Testis (tissue), 3 donors: ENCODE data around the gene DVL2. TPM values are rescaled to one million over a fixed set of nuclear protein-coding genes. Genes with fewer than 3 reads are reported as not detected.

Experiments used
- DNase-seq: peaks from one replicate; pipeline ENCODE4 v3.0.0-alpha.2; 2019
- H3K27ac ChIP-seq, 2 donors: fragments of 200-600 bp; sonication (generic); one replicate each; pipeline ENCODE4 v1.5.1; 2019
- H3K27me3 ChIP-seq: fragments of 200-600 bp; sonication (generic); one replicate; pipeline ENCODE4 v1.5.1; 2019
- H3K36me3 ChIP-seq: fragments of 200-600 bp; sonication (generic); one replicate; pipeline ENCODE4 v1.5.1; 2017; ENCODE audit warnings: low read depth; ENCODE audit errors: missing control alignments
- H3K4me1 ChIP-seq: fragments of 200-600 bp; sonication (generic); one replicate; pipeline ENCODE4 v1.5.1; 2019
- H3K4me3 ChIP-seq, 2 donors: fragments of 200-600 bp; sonication (generic); one replicate each; pipeline ENCODE4 v1.5.1; 2017 to 2019
- H3K9me3 ChIP-seq: fragments of 200-600 bp; sonication (generic); one replicate; pipeline ENCODE4 v1.5.1; 2017
- POLR2A ChIP-seq: fragments of 450-650 bp; IDR thresholded peaks from one replicate; pipeline ENCODE4 v1.6.1; 2017; ENCODE audit warnings: antibody characterized with exemption, mild to moderate bottlenecking, moderate library complexity
- WGBS, 2 donors: methylation state at CpG; one replicate each; pipeline ENCODE4 v1.1.5; 2018; 5-methylcytosine and 5-hydroxymethylcytosine counted together
- intact Hi-C: fragments of 100-400 bp; cut with DNase I; formaldehyde crosslinking; loops from one replicate; pipeline ENCODE4 v1.15.1; 2023; ENCODE audit warnings: low total_unique reads
- polyA plus RNA-seq: library from polyadenylated mRNA; stranded (reverse); fragments of 350-450 nt; fragmentation: Illumina TruSeq; extraction: RNeasy Lipid Tissue Mini Kit (QIAGEN cat#74804); gene quantifications from one replicate; pipeline ENCODE4 v1.2.3, GENCODE V29; 2014; ENCODE audit warnings: low read depth, low replicate concordance; ENCODE audit not compliant: insufficient read depth
- total RNA-seq, 2 donors: library from RNA; depleted of rRNA; stranded (reverse); fragments of >200 nt; gene quantifications; one replicate each; pipeline ENCODE4 v1.2.3, GENCODE V29; 2016
- TF ChIP-seq, protein P1 (sequence below), 3 experiments: fragments of 450-650 bp in 2 of 3; fragments of 200-600 bp in 1 of 3; sonication (generic) in 1 of 3; IDR thresholded peaks; one replicate each; pipeline ENCODE4 v1.5.1; 2016 to 2019; ENCODE audit warnings: antibody characterized with exemption in 3 of 3, mild to moderate bottlenecking in 2 of 3, moderate library complexity in 1 of 3

The DVL2 gene
- total and polyA plus RNA-seq, 3 donors from 2014 or later, result 43.6 to 102 (median 81.3) TPM

DNA sequence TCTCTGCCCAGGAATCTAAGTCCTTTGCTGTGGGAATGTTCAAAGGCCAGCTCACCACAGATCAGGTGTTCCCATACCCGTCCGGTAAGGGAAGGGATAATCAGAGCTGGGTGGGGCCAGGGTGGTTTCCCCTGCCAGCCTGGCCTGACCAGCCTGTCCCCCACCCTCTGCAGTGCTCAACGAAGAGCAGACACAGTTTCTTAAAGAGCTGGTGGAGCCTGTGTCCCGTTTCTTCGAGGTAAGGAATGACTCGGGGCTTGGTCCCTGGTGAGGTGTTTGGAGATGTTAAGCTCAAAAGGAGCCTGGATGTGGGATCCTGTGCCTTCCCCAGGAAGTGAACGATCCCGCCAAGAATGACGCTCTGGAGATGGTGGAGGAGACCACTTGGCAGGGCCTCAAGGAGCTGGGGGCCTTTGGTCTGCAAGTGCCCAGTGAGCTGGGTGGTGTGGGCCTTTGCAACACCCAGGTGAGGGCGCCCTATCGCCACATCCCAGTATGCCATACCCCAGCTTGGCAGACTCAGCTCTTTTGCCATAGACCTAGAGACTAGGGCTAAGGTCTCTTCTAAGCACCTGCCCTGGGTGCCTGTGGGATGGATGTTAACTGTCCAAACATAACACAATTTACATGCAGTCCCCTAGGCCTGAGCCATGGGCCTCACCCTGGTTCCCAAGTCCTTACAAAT, 13.6 kb downstream of the DVL2 start:
- Histone ChIP-seq H3K4me3 (peak overlapping the region; percentile 66 to 86), H3K27ac (peak overlapping the region; percentile 84 to 89), H3K36me3 (no peaks in the 10 kb centered on the region), H3K9me3 (no peaks in the 10 kb centered on the region), H3K27me3 (no peaks in the 10 kb centered on the region), H3K4me1 (peaks cover 22% of the 10 kb centered on the region)
- 21 to 27% methylated on average over 9 to 11 of the region's 11 CpGs for WGBS, 2 donors
- DNase-seq, result peak; percentile 71
- intact Hi-C loops, result no loop called here
- TF ChIP-seq, protein P1, sequence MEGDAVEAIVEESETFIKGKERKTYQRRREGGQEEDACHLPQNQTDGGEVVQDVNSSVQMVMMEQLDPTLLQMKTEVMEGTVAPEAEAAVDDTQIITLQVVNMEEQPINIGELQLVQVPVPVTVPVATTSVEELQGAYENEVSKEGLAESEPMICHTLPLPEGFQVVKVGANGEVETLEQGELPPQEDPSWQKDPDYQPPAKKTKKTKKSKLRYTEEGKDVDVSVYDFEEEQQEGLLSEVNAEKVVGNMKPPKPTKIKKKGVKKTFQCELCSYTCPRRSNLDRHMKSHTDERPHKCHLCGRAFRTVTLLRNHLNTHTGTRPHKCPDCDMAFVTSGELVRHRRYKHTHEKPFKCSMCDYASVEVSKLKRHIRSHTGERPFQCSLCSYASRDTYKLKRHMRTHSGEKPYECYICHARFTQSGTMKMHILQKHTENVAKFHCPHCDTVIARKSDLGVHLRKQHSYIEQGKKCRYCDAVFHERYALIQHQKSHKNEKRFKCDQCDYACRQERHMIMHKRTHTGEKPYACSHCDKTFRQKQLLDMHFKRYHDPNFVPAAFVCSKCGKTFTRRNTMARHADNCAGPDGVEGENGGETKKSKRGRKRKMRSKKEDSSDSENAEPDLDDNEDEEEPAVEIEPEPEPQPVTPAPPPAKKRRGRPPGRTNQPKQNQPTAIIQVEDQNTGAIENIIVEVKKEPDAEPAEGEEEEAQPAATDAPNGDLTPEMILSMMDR (IDR thresholded peaks at IDR 0.05), result no peak
- TF ChIP-seq POLR2A, result no peak

DNA sequence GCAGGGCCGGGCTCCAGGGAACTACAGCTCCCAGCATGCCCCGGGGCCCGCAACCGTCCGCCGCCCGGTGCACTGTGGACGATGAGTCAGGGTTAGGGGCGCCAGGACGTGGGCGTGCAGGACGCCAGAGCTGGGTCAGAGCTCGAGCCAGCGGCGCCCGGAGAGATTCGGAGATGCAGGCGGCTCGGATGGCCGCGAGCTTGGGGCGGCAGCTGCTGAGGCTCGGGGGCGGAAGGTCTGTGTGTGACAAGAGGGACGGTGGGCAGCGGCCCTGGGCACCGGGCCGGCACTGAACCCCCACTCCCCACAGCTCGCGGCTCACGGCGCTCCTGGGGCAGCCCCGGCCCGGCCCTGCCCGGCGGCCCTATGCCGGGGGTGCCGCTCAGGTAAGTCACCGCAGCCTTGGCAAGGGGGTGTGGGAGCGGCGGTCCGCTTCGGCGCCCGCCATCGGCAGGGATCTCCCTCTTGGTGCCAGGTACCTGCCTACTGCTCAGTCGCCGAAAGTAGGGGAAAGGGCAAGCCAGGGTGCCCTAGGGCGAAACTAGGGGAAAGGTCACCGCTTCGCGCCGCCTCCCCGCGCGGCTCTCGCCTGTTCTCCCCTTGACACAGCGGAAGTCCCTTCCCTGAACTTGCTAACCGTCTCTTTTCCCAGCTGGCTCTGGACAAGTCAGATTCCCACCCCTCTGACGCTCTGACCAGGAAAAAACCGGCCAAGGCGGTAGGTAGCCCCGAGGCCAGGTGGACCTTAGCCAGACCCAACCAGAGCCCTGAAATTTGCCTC, 14.3 kb downstream of the DVL2 start, which contains the start of the genes ACADVL and DLG4:
Gene ACADVL (plus strand): TSS at position 127 of the 781 bp plus-strand sequence. CDS start 47 bp downstream, at position 174.
Gene DLG4 (minus strand): TSS at position 25 of the 781 bp plus-strand sequence.
- Histone ChIP-seq H3K9me3 (no peaks in the 10 kb centered on the region), H3K27ac (peak within 1 kb of the TSS; percentile 84 to 89), H3K36me3 (no peaks in the 10 kb centered on the region), H3K27me3 (no peaks in the 10 kb centered on the region), H3K4me3 (peak within 1 kb of the TSS; percentile 66 to 86), H3K4me1 (peaks cover 26% of the 10 kb centered on the region)
- TF ChIP-seq POLR2A, result no peak
- TF ChIP-seq, protein P1 (IDR thresholded peaks at IDR 0.05), result no peak
- WGBS, 2 donors, result 0 to 1% methylated on average over 49 to 57 of the region's 63 CpGs
- intact Hi-C loops, result no loop called here
- peak; percentile 91 for DNase-seq

DNA sequence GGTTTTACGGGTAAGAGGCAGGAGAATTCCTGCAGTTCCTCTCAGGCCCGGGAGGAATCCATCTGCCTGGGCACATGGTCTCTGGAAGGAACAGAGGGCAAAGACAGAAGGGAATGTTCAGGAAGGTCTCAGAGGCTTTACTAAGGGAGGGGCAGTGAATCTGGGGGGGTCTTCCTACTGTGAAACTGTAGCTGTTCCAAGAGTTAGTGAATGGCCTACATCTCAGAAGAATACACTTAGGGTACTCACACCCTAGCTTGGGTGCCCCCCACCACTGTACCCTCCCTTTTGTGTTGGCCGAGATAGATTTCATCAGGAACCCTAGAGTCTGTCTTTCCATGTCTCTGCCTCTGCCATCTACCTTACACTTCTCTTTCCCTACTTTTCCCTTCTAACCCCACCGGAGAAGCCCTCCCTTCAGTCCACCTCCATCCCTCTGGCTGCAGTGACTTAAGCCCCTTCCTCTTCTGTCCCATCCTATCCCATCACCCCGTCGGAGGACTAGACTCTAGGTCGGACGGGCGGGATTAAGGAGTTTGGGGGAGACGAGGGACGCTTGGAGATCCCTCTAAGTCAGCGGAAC, 15.0 kb downstream of the DVL2 start:
- Histone ChIP-seq H3K9me3 (no peaks in the 10 kb centered on the region), H3K36me3 (no peaks in the 10 kb centered on the region), H3K4me1 (peaks cover 30% of the 10 kb centered on the region), H3K27me3 (no peaks in the 10 kb centered on the region), H3K27ac (peak overlapping the region; percentile 84 to 89), H3K4me3 (peak overlapping the region; percentile 66 to 86)
- no peak for DNase-seq
- intact Hi-C loops, result no loop called here
- TF ChIP-seq, protein P1 (IDR thresholded peaks at IDR 0.05), result no peak
- no peak for TF ChIP-seq POLR2A
- WGBS, 2 donors, result 15 to 19% methylated on average over 10 to 12 of the region's 12 CpGs

DNA sequence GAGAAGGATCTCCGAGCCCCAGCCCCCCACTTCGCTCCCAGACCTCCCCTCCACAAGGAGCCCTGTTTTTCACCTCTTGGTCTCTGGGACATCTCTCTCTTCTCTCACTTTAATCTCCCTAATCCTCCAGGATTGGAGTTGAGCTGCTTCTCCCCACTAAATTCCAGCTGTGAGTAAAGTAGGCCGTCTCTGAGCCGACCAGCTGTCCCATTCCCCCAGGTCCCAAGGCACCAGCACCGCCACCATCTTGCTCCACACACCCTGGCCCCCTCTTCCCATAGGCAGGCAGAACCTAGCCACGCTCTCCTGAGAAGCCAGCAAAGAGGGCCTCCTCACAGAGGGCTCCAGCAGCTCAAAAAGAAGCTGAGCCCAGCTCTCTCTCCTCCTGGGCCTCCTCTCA, 15.6 kb downstream of the DVL2 start:
- Histone ChIP-seq H3K4me1 (peaks cover 35% of the 10 kb centered on the region), H3K9me3 (no peaks in the 10 kb centered on the region), H3K4me3 (no peak overlapping the region), H3K27me3 (no peaks in the 10 kb centered on the region), H3K27ac (peak overlapping the region; percentile 84 to 89), H3K36me3 (no peaks in the 10 kb centered on the region)
- TF ChIP-seq, protein P1 (IDR thresholded peaks at IDR 0.05), result no peak
- no peak for TF ChIP-seq POLR2A
- intact Hi-C loops, result no loop called here
- DNase-seq, result no peak
- 65 to 67% methylated on average over 6 of the region's 6 CpGs for WGBS, 2 donors
